ENCODE measurements around the gene ABCA9. TPM values are rescaled to one million over a fixed set of nuclear protein-coding genes. Genes with fewer than 3 reads are reported as not detected.

The ABCA9 gene
- total and polyA plus RNA-seq, 9 of the 15 experiments (the other 6 are each of a cell fraction or from before 2014, with no cell fraction given): 0.04 TPM; not detected in 8

DNA sequence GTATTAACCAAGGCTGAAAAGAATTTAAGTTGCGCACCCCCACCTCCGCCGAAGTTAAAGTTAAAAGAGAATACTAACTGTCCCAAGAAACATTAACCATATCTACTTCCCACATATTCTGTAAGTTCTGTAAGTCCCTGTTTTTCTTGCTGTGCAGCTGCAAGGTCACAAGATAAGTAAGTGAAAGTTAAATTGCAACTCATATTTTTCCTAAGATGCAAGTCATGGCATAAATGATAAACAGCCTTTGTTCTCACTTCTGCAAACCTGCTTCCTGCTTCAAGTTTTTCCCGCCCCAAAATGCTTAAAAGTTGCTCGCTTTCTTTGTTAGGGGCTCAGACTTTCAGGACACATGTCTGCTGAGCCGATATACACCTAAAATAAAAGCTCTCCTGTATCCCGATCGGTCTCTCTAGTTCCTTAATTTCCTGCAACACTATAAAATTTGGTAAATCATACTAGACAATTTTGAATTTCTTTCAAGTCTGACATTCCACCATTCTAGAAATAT, 32.6 kb upstream of the ABCA9 start (continued):
- TF ChIP-seq, protein P1, sequence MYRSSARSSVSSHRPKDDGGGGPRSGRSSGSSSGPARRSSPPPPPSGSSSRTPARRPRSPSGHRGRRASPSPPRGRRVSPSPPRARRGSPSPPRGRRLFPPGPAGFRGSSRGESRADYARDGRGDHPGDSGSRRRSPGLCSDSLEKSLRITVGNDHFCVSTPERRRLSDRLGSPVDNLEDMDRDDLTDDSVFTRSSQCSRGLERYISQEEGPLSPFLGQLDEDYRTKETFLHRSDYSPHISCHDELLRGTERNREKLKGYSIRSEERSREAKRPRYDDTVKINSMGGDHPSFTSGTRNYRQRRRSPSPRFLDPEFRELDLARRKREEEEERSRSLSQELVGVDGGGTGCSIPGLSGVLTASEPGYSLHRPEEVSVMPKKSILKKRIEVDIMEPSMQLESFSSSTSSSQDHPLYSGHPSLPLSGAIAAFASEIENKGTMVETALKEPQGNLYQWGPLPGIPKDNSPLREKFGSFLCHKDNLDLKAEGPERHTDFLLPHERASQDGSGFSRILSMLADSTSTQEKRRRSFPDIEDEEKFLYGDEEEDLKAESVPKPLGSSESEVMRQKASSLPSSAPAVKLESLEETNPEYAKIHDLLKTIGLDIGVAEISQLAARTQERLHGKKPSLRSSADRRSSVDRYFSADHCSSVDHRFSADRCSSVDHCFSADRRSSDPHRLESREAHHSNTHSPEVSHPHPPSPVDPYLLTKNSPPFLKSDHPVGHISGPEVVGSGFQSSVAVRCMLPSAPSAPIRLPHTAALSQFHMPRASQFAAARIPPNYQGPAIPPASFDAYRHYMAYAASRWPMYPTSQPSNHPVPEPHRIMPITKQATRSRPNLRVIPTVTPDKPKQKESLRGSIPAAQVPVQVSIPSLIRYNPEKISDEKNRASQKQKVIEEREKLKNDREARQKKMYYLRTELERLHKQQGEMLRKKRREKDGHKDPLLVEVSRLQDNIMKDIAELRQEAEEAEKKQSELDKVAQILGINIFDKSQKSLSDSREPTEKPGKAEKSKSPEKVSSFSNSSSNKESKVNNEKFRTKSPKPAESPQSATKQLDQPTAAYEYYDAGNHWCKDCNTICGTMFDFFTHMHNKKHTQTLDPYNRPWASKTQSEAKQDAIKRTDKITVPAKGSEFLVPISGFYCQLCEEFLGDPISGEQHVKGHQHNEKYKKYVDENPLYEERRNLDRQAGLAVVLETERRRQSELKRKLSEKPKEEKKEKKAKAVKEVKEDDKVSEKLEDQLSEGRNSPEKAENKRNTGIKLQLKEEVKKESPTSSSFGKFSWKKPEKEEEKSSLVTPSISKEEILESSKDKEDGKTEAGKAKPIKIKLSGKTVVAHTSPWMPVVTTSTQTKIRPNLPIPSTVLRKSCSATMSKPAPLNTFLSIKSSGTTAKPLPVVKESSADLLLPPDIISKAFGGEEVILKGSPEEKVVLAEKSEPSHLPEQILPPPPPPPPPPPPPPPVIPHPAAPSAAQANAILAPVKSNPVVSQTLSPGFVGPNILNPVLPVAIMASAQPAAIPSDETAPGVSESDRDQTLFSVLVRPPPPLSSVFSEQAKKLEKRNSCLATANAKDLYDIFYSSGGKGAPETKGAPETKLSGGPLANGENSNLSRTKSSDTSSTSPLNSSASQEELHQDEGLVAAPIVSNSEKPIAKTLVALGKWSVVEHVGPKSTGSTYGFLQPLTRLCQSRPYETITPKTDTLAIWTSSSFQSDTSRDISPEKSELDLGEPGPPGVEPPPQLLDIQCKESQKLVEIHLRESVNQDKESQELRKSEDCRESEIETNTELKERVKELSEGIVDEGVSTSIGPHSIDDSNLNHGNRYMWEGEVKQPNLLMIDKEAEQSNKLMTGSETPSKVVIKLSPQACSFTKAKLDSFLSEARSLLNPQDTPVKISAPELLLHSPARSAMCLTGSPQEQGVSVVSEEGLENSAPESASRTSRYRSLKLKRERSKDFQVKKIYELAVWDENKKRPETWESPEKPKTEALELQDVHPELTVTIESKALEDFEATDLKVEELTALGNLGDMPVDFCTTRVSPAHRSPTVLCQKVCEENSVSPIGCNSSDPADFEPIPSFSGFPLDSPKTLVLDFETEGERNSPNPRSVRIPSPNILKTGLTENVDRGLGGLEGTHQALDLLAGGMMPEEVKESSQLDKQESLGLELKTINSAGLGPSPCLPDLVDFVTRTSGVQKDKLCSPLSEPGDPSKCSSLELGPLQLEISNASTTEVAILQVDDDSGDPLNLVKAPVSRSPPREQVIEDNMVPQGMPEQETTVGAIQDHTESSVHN (IDR thresholded peaks at IDR 0.05; ENCODE audit: borderline replicate concordance in 1 of 2, low read depth in 1 of 2): peak in 1 of 2 experiments; percentile 68; a peak in 1 of 4 replicates
- TF ChIP-seq, protein P2, sequence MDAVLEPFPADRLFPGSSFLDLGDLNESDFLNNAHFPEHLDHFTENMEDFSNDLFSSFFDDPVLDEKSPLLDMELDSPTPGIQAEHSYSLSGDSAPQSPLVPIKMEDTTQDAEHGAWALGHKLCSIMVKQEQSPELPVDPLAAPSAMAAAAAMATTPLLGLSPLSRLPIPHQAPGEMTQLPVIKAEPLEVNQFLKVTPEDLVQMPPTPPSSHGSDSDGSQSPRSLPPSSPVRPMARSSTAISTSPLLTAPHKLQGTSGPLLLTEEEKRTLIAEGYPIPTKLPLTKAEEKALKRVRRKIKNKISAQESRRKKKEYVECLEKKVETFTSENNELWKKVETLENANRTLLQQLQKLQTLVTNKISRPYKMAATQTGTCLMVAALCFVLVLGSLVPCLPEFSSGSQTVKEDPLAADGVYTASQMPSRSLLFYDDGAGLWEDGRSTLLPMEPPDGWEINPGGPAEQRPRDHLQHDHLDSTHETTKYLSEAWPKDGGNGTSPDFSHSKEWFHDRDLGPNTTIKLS (IDR thresholded peaks at IDR 0.05; ENCODE audit: borderline replicate concordance, low read depth): peak; percentile 14; the same call in 1 of the 2 replicates
- TF ChIP-seq ZZZ3 (IDR thresholded peaks at IDR 0.05): no peak
- peak; percentile 97 for TF ChIP-seq ARID1B (IDR thresholded peaks at IDR 0.05)
- TF ChIP-seq CBFA2T3 (IDR thresholded peaks at IDR 0.05): peak; percentile 98
- TF ChIP-seq, protein P3, sequence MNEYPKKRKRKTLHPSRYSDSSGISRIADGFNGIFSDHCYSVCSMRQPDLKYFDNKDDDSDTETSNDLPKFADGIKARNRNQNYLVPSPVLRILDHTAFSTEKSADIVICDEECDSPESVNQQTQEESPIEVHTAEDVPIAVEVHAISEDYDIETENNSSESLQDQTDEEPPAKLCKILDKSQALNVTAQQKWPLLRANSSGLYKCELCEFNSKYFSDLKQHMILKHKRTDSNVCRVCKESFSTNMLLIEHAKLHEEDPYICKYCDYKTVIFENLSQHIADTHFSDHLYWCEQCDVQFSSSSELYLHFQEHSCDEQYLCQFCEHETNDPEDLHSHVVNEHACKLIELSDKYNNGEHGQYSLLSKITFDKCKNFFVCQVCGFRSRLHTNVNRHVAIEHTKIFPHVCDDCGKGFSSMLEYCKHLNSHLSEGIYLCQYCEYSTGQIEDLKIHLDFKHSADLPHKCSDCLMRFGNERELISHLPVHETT (CRISPR knock-in tag; conservative IDR thresholded peaks at IDR 0.05 in 1 of 2, IDR thresholded peaks at IDR 0.05 in 1 of 2): peak in 1 of 2 experiments; percentile 49; a peak in 1 of 4 replicates
- no peak for TF ChIP-seq ZNF77 (CRISPR knock-in tag; IDR thresholded peaks at IDR 0.05)
